HAP-1 (cell line): ENCODE measurements around the gene RBBP6.
"Not testable (repeated sequence)": the region's sequence is repeated elsewhere in the genome, so short reads cannot be mapped to it uniquely, and the experiment has no call there.

Experiments
- DNase-seq, 2 experiments: peaks; one replicate each; pipeline ENCODE4 v3.0.0-alpha.2; 2016 to 2020; ENCODE audit warnings: low spot score in 2 of 2
- H3K27me3 ChIP-seq: fragments of 250-450 bp; sonication (Bioruptor Pico); 2 replicates; pipeline ENCODE4 v1.5.1; 2020; ENCODE audit warnings: low read depth, mild to moderate bottlenecking, moderate library complexity
- H3K36me3 ChIP-seq: fragments of 250-450 bp; sonication (Bioruptor Pico); replicated peaks from 2 replicates; pipeline ENCODE4 v1.5.1; 2020; ENCODE audit warnings: mild to moderate bottlenecking
- H3K4me1 ChIP-seq: fragments of 250-450 bp; sonication (Bioruptor Pico); 2 replicates; pipeline ENCODE4 v1.5.1; 2020; ENCODE audit warnings: mild to moderate bottlenecking
- H3K4me3 ChIP-seq: fragments of 250-450 bp; sonication (Bioruptor Pico); 2 replicates; pipeline ENCODE4 v1.5.1; 2020; ENCODE audit warnings: mild to moderate bottlenecking, moderate library complexity
- H3K9me3 ChIP-seq: fragments of 250-450 bp; sonication (Bioruptor Pico); 2 replicates; pipeline ENCODE4 v1.5.1; 2020; ENCODE audit warnings: mild to moderate bottlenecking, moderate library complexity
- in situ Hi-C: fragments of 300-500 bp; cut with MboI; formaldehyde crosslinking; loops from 3 replicates; pipeline ENCODE4 v1.14.3; 2020; ENCODE audit warnings: low sequenced_read_pairs, inconsistent platforms, mixed read lengths

Gene RBBP6, protein sequence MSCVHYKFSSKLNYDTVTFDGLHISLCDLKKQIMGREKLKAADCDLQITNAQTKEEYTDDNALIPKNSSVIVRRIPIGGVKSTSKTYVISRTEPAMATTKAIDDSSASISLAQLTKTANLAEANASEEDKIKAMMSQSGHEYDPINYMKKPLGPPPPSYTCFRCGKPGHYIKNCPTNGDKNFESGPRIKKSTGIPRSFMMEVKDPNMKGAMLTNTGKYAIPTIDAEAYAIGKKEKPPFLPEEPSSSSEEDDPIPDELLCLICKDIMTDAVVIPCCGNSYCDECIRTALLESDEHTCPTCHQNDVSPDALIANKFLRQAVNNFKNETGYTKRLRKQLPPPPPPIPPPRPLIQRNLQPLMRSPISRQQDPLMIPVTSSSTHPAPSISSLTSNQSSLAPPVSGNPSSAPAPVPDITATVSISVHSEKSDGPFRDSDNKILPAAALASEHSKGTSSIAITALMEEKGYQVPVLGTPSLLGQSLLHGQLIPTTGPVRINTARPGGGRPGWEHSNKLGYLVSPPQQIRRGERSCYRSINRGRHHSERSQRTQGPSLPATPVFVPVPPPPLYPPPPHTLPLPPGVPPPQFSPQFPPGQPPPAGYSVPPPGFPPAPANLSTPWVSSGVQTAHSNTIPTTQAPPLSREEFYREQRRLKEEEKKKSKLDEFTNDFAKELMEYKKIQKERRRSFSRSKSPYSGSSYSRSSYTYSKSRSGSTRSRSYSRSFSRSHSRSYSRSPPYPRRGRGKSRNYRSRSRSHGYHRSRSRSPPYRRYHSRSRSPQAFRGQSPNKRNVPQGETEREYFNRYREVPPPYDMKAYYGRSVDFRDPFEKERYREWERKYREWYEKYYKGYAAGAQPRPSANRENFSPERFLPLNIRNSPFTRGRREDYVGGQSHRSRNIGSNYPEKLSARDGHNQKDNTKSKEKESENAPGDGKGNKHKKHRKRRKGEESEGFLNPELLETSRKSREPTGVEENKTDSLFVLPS (N-terminal part only)

DNA sequence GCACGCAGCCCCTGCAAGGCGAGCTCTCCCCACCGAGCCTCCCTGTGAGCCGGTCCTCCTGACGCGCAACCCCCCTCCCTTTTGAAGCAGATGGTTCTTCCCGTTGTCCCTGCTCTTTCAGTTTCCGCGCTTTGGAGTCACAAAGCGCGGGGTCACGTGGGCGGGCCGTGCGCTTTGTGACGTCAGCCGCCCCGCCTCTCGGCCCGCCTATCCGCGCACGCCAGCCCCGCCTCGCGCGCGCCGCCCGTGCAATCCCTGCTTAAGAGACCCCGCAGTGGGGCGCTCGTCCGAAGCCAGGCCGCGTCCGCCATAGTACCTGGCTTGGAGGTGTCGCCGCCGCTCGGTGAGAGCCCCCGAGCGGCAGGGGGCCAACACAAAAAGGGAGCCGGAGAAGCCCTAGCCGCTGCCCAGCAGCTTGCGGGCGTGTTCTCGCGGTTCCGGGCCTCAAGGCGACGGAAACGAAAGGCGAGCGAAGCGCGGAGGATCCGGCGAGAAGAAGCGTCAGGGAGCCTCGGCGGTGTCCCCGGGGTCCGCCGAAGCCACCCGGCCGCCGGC is at the start of gene RBBP6:
TSS of gene RBBP6 (plus strand) at position 272 of the 555 bp plus-strand sequence. CDS start 1,061 bp downstream, outside the sequence.
- peak; percentile 91 to 92 for DNase-seq
- H3K27me3 ChIP-seq, result no peaks in the 10 kb centered on the region
- peaks cover 17% of the 10 kb centered on the region for H3K36me3 ChIP-seq
- in situ Hi-C loops, result no loop called here
- peak within 1 kb of the TSS; percentile 96 for H3K4me3 ChIP-seq
- peaks cover 9% of the 10 kb centered on the region for H3K4me1 ChIP-seq
- H3K9me3 ChIP-seq, result no peaks in the 10 kb centered on the region

DNA sequence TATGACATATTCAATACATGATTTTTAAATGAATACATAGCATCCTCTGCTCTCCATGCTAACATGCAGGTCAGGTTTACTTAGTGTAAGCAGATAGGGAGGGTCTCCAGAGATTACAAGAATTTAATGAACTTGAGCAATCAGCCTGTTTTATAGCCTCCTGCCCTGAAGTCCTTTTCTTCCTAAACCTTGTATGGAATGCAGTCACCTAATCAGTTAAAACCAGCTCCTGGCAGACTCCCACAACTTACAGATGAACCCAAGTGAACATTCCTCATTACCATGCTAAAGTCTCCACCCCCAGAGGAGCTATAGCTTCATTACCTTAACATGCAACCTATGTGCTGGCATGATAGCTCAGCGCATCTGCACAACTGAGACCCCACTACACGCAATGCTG is 48.5 kb upstream of the RBBP6 start:
- H3K4me1 ChIP-seq, result peaks cover 3% of the 10 kb centered on the region
- no peak overlapping the region for H3K4me3 ChIP-seq
- in situ Hi-C loops, result loop anchor here (10.0 kb wide), 1 partner anchor 236 kb away; the partner anchor contains the start of gene CACNG3
- no peaks in the 10 kb centered on the region for H3K36me3 ChIP-seq
- no peaks in the 10 kb centered on the region for H3K27me3 ChIP-seq
- H3K9me3 ChIP-seq, result no peaks in the 10 kb centered on the region
- no peak for DNase-seq

DNA sequence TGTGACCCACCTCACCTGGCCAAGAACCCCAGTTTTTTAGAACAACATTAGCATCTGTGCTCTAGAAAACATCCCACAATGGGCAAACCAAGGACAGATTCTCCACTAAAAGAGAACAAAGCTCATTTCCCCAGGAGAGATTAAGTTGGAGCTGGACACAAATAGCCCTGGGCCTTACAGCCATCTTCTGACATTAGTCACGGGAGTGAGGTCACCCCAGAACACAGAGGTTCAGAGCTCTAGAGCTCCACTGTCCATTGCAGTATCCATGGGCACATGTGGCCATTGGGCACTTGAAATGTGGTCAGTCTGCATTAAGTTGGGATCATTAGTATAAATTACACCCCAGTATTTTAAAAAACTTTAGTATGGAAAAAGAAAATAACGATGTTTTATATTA is 47.6 kb upstream of the RBBP6 start:
- DNase-seq, result no peak
- H3K36me3 ChIP-seq, result no peaks in the 10 kb centered on the region
- in situ Hi-C loops, result loop anchor here (10.0 kb wide), 1 partner anchor 237 kb away; the partner anchor contains the start of gene CACNG3
- peaks cover 3% of the 10 kb centered on the region for H3K4me1 ChIP-seq
- no peaks in the 10 kb centered on the region for H3K9me3 ChIP-seq
- no peaks in the 10 kb centered on the region for H3K27me3 ChIP-seq
- H3K4me3 ChIP-seq, result no peak overlapping the region

DNA sequence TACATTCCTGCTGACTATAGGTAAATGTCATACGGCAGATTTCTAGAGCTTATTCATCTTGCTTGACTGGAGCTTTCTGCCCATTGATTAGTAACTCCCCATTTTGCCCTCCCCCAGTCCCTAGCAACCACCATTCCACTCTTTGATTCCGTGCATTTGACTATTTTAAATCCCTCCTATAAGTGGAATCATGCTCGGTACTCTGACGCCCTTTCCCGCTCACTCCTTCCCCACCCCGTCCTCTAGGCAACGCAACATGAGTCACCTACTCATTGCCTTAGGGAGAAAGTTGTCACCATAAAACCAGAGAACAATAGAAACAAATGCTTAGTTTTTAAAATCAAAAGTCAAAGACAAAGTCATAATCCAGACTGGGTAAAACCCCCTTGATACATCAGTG is 45.5 kb upstream of the RBBP6 start:
- in situ Hi-C loops, result loop anchor here (10.0 kb wide), 1 partner anchor 239 kb away; the partner anchor contains the start of gene CACNG3
- Histone ChIP-seq H3K36me3 (no peaks in the 10 kb centered on the region), H3K27me3 (no peaks in the 10 kb centered on the region), H3K9me3 (no peaks in the 10 kb centered on the region), H3K4me1 (peaks cover 3% of the 10 kb centered on the region), H3K4me3 (no peak overlapping the region)
- DNase-seq, result peak; percentile 25 to 48

DNA sequence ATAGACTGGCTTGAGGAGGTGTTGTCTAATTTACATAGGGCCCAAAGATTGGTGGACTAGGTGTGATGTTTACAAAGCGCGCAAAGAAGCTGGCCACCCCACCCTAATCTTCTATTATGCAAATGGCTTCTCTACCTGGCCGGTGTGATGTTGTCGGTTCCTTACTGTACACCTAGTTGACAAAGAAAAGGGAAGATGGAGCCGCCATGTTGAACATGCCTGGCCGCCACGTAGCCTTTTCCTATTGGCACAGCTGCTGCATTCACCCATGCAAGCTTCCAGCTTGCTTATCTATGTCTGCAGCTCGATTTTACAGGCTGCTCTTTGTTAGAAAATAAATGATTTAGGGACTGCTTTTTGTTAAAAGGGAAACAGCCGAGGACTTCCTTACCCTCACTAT is 44.2 kb upstream of the RBBP6 start:
- not testable (repeated sequence) for H3K9me3 ChIP-seq, H3K4me3 ChIP-seq, H3K4me1 ChIP-seq, H3K36me3 ChIP-seq, H3K27me3 ChIP-seq, DNase-seq
- in situ Hi-C loops, result loop anchor here (5.0 to 10.0 kb wide), 2 partner anchors 240 to 448 kb away; partner anchors contain the start of gene CACNG3

DNA sequence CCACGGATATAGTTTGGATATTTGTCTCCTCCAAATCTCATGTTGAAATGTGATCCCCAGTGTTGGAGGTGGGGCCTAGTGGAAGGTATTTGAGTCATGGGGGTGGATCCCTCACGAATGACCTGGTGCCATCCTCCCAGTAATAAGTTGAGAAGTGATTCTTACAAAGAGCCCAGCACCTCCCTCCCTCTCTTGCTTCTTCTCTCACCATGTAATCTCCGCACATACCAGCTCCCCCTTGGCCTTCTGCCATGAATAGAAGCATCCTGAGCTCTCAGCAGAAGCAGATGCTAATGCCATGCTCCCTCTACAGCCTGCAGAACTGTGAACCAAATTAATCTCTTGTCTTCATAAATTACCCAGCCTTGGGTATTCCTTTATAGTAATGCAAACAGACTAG is 41.9 kb upstream of the RBBP6 start:
- Histone ChIP-seq H3K9me3 (no peaks in the 10 kb centered on the region), H3K36me3 (no peaks in the 10 kb centered on the region), H3K27me3 (no peaks in the 10 kb centered on the region), H3K4me1 (peaks cover 3% of the 10 kb centered on the region), H3K4me3 (no peak overlapping the region)
- in situ Hi-C loops, result loop anchor here (5.0 to 10.0 kb wide), 2 partner anchors 243 to 450 kb away; partner anchors contain the start of gene CACNG3
- DNase-seq, result no peak

DNA sequence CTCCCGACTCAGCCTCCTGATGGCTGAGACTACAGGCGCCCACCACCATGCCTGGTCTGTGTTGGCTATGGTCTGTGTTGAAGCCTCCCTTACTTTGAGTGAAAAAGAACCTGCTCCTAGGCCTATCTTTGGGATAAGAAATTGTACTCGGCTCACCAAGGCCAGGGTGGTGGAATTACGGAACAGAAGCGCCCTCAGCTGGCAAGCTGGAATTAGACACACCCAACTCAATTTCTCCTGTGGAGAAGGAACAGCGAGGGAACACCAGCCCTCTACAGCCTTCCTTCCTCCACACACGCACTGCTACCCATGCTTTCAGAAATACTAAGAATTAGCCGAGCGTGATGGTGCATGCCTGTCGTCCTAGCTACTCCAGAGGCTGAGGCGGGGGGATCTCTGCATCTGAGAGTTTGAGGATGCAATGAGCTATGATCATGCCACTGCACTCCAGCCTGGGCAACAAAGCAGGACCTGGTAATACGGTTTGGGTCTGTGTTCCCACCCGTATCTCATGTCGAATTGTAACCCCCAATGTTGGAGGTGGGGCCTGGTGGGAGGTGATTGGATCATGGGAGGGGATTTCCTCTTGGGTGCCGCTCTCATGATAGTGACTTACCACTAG is 40.1 kb upstream of the RBBP6 start:
- DNase-seq, result peak; percentile 55 to 69
- H3K9me3 ChIP-seq, result no peaks in the 10 kb centered on the region
- H3K36me3 ChIP-seq, result no peaks in the 10 kb centered on the region
- H3K4me1 ChIP-seq, result no peaks in the 10 kb centered on the region; the same call in 1 of the 2 replicates
- H3K4me3 ChIP-seq, result no peak overlapping the region
- H3K27me3 ChIP-seq, result no peaks in the 10 kb centered on the region
- in situ Hi-C loops, result loop anchor here (5.0 to 10.0 kb wide), 2 partner anchors 245 to 452 kb away; partner anchors contain the start of gene CACNG3

DNA sequence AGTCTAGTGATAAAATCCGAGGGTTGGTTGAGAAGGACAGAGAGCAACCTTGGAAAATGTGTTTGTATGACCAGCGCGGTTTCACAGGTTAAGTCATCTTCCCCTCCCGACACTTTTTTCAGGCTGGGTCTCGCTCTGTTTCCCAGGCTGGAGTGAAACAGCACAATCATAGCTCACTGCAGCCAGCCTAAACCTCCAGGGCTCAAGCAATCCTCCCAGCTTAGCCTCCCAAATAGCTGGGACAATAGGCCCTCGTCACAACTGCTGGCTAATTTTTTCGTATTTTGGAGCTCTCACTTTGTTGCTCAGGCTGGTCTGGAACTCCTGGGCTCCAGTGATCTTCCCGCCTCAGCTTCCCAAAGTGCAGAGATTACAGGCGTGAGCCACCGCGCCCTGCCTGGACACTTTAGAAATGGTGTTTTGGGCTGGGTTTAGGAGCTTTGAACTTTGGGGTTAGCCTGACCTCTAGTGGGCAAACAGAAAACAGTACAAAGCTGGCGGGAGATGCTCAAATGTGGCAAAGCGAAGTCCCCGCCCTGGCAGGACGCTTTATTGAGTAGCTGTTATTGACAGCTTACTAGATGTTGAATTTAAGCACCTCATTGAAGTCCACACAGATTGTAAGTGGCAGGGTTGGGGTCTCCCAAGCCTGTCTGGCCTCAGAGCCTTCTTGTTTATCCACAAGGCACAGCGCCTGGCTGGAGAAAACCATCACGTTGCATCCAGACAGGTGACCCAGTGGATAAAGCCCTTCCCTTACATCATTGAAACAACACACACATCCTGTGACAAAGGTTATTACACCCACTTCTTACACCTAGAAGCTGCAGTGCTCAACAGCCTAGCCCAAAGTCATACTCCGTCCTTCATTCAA is 34.7 kb upstream of the RBBP6 start:
- in situ Hi-C loops, result loop anchor here (10.0 kb wide), 1 partner anchor 700 kb away; no protein-coding TSS in a partner anchor
- Histone ChIP-seq H3K36me3 (no peaks in the 10 kb centered on the region), H3K27me3 (no peaks in the 10 kb centered on the region; the same call in 1 of the 2 replicates), H3K4me3 (no peak overlapping the region), H3K4me1 (no peaks in the 10 kb centered on the region; the same call in 1 of the 2 replicates), H3K9me3 (no peaks in the 10 kb centered on the region)
- DNase-seq, result peak; percentile 69 to 76

DNA sequence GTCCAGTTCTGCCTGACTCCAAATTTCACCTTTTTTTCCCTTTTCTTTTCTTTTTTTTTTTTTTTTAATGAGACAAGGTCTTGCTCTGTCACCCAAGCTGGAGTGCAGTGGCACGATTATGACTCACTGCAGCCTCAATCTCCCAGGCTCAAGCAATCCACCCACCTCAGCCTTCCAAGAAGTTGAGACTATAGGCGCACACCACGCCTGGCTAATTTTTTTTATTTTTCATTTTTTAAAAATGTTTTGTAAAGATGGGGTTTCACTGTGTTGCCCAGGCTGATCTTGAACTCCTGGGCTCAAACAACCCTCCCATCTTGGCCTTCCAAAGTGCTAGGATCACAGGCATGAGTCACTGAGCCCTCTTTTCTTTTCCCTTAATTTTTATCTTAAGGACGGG is 33.4 kb upstream of the RBBP6 start:
- in situ Hi-C loops, result loop anchor here (10.0 kb wide), 1 partner anchor 701 kb away; no protein-coding TSS in a partner anchor
- Histone ChIP-seq H3K9me3 (no peaks in the 10 kb centered on the region), H3K4me1 (no peaks in the 10 kb centered on the region; the same call in 1 of the 2 replicates), H3K27me3 (no peaks in the 10 kb centered on the region; the same call in 1 of the 2 replicates), H3K36me3 (no peaks in the 10 kb centered on the region), H3K4me3 (no peak overlapping the region)
- no peak for DNase-seq

DNA sequence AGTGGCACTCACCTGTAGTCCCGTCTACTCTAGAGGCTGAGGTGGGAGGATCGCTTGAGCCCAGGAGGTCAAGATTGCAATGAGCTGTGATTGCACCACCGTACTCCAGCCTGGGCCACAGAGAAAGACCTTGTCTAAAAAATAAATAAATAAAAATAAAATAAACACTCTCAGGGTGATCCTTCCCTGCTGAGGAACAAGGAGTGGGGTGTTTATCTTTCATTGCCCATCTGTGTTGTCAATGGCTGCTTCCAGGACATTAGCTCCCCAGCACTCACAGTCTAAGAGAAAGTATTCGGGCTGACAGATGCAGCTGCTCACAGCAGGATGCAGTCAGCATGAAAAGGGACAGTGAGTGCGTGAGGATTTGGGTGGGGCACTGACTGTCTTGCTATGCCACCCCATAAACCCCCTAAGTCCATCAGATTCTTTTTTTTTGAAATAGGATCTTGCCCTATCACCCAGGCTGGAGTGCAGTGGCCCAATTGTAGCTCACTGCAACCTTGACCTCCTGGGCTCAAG is 31.3 kb upstream of the RBBP6 start:
- in situ Hi-C loops, result loop anchor here (10.0 kb wide), 1 partner anchor 703 kb away; no protein-coding TSS in a partner anchor
- Histone ChIP-seq H3K4me1 (no peaks in the 10 kb centered on the region; the same call in none of the 2 replicates), H3K9me3 (no peaks in the 10 kb centered on the region), H3K36me3 (no peaks in the 10 kb centered on the region), H3K4me3 (no peak overlapping the region), H3K27me3 (no peaks in the 10 kb centered on the region; the same call in 1 of the 2 replicates)
- DNase-seq, result no peak

DNA sequence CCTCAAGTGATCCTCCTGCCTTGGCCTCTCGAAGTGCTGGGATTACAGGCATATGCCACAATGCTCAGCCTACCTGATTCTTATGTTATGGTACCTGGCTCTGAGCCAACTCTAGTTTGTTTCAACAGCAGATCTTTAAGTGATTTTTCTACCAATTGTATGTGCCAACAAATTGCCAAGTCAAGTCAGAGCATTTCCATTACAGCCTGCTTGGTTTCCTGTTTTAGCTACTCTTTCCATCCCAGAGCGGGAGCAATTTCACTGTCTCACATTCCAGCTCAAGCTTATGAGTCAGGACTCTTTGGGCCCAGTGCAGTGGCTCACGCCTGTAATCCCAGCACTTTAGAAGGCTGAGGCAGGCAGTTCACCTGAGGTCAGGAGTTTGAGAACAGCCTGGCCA is 30.8 kb upstream of the RBBP6 start:
- no peaks in the 10 kb centered on the region; the same call in none of the 2 replicates for H3K4me1 ChIP-seq

More for the DNA sequence above, 30.8 kb upstream of the RBBP6 start:
- Histone ChIP-seq H3K9me3 (no peaks in the 10 kb centered on the region), H3K27me3 (no peaks in the 10 kb centered on the region; the same call in 1 of the 2 replicates), H3K36me3 (no peaks in the 10 kb centered on the region), H3K4me3 (no peak overlapping the region)
- no peak for DNase-seq
- in situ Hi-C loops, result loop anchor here (10.0 kb wide), 1 partner anchor 704 kb away; no protein-coding TSS in a partner anchor
